ENCODE results near the gene CYP4V2. TPM values are rescaled to one million over a fixed set of nuclear protein-coding genes. Genes with fewer than 3 reads are reported as not detected.
A peak's percentile ranks its signal among the peaks of the same experiment; 100 is the strongest.

Gene CYP4V2
- total RNA-seq, 2 donors from 2014 or later, result 18.9 to 37.7 TPM

- no peak for DNase-seq (ENCODE audit: low spot score)
- Histone ChIP-seq H3K27ac (peak overlapping the region in 1 of 2 donors; percentile 63), H3K9me3 (no peaks in the 10 kb centered on the region), H3K36me3 (peaks cover 6% of the 10 kb centered on the region), H3K4me3 (peak overlapping the region in 1 of 2 donors; percentile 26), H3K4me1 (peaks cover 0 to 4% of the 10 kb centered on the region in 2 donors), H3K27me3 (no peaks in the 10 kb centered on the region)
- no peak for TF ChIP-seq CTCF (IDR thresholded peaks at IDR 0.05)
Measured at GRCh38 chr4:186204103-186204559, 12.8 kb downstream of the CYP4V2 start.

- Histone ChIP-seq H3K27ac (peak overlapping the region in 1 of 2 donors; percentile 63), H3K4me1 (peaks cover 0 to 4% of the 10 kb centered on the region in 2 donors), H3K27me3 (no peaks in the 10 kb centered on the region), H3K4me3 (peak overlapping the region in 1 of 2 donors; percentile 26), H3K9me3 (no peaks in the 10 kb centered on the region), H3K36me3 (peaks cover 10% of the 10 kb centered on the region)
- no peak for TF ChIP-seq CTCF (IDR thresholded peaks at IDR 0.05)
- no peak for DNase-seq (ENCODE audit: low spot score)
Measured at GRCh38 chr4:186204686-186205085, 13.3 kb downstream of the CYP4V2 start.

GRCh38 chr4:186205156-186205555 is 13.8 kb downstream of the CYP4V2 start:
- DNase-seq (ENCODE audit: low spot score), result no peak
- no peak overlapping the region for H3K27ac ChIP-seq
- TF ChIP-seq CTCF (IDR thresholded peaks at IDR 0.05), result no peak
- H3K4me1 ChIP-seq, result peaks cover 0 to under 1% of the 10 kb centered on the region in 2 donors
- H3K9me3 ChIP-seq, result no peaks in the 10 kb centered on the region
- no peaks in the 10 kb centered on the region for H3K27me3 ChIP-seq
- H3K4me3 ChIP-seq, result no peak overlapping the region
- H3K36me3 ChIP-seq, result peaks cover 10% of the 10 kb centered on the region

GRCh38 chr4:186216465-186217024 is 25.2 kb downstream of the CYP4V2 start:
- Histone ChIP-seq H3K27ac (no peak overlapping the region), H3K27me3 (no peaks in the 10 kb centered on the region), H3K36me3 (no peaks in the 10 kb centered on the region), H3K4me1 (peaks cover 0 to 6% of the 10 kb centered on the region in 2 donors), H3K9me3 (no peaks in the 10 kb centered on the region), H3K4me3 (no peak overlapping the region)
- no peak for TF ChIP-seq CTCF (IDR thresholded peaks at IDR 0.05)
- no peak for DNase-seq (ENCODE audit: low spot score)

- Histone ChIP-seq H3K36me3 (no peaks in the 10 kb centered on the region), H3K27ac (no peak overlapping the region), H3K4me1 (peaks cover 0 to 6% of the 10 kb centered on the region in 2 donors), H3K27me3 (no peaks in the 10 kb centered on the region), H3K4me3 (no peak overlapping the region), H3K9me3 (no peaks in the 10 kb centered on the region)
- DNase-seq (ENCODE audit: low spot score), result no peak
- TF ChIP-seq CTCF (IDR thresholded peaks at IDR 0.05), result no peak
Measured at GRCh38 chr4:186217733-186218293, 26.4 kb downstream of the CYP4V2 start.
